BE2C (cell line): ENCODE measurements around the gene PRKAR1B. TPM values are rescaled to one million over a fixed set of nuclear protein-coding genes. Genes with fewer than 3 reads are reported as not detected.

Experiments used
- DNase-seq: peaks from one replicate; pipeline ENCODE4 v3.0.0-alpha.2; 2020
- H3K27me3 ChIP-seq: fragments of 250-450 bp; sonication (Bioruptor Pico); 2 replicates; pipeline ENCODE4 v1.5.1; 2020; ENCODE audit warnings: mild to moderate bottlenecking
- H3K36me3 ChIP-seq: fragments of 250-450 bp; sonication (Bioruptor Pico); 2 replicates; pipeline ENCODE4 v1.5.1; 2020; ENCODE audit warnings: mild to moderate bottlenecking
- H3K4me1 ChIP-seq: fragments of 250-450 bp; sonication (Bioruptor Pico); 2 replicates; pipeline ENCODE4 v1.5.1; 2020
- H3K4me3 ChIP-seq: 2 replicates; pipeline ENCODE4 v1.5.1; 2011; ENCODE audit warnings: low read depth, low read length
- H3K9me3 ChIP-seq: fragments of 250-450 bp; sonication (Bioruptor Pico); 2 replicates; pipeline ENCODE4 v1.5.1; 2020
- CTCF ChIP-seq: IDR thresholded peaks from 2 replicates; pipeline ENCODE4 v1.5.1; 2012; ENCODE audit warnings: mild to moderate bottlenecking, low read depth, low read length
- polyA plus RNA-seq: library from polyadenylated mRNA; unstranded; fragments of >200 nt; gene quantifications from one replicate; pipeline ENCODE4 v1.2.1, GENCODE V29; 2012; ENCODE audit warnings: low read depth, missing spikeins; ENCODE audit not compliant: insufficient read length, insufficient read depth

The PRKAR1B gene
- 31.7 TPM for polyA plus RNA-seq

- H3K4me3 ChIP-seq: peak within 1 kb of the TSS; percentile 73
- H3K4me1 ChIP-seq: no peaks in the 10 kb centered on the region
- no peaks in the 10 kb centered on the region for H3K27me3 ChIP-seq
- H3K36me3 ChIP-seq: peaks cover 31% of the 10 kb centered on the region
- no peak for DNase-seq
- peaks cover 8% of the 10 kb centered on the region for H3K9me3 ChIP-seq
- TF ChIP-seq CTCF: no peak
Observed at GRCh38 chr7:727104-727805, at the start of gene PRKAR1B. Gene PRKAR1B (minus strand): TSS chr7:727281. CDS start chr7:711505, 15,776 bp downstream.

GRCh38 chr7:776381-776780 lies 49.3 kb upstream of the PRKAR1B start:
- TF ChIP-seq CTCF: no peak
- H3K36me3 ChIP-seq: peaks cover 82% of the 10 kb centered on the region
- H3K4me3 ChIP-seq: no peak overlapping the region
- no peaks in the 10 kb centered on the region for H3K27me3 ChIP-seq
- H3K9me3 ChIP-seq: no peaks in the 10 kb centered on the region
- H3K4me1 ChIP-seq: peaks cover 8% of the 10 kb centered on the region
- DNase-seq: no peak

- TF ChIP-seq CTCF: peak; percentile 79
- H3K36me3 ChIP-seq: peaks cover 76% of the 10 kb centered on the region
- peak; percentile 81 for DNase-seq
- H3K4me1 ChIP-seq: peaks cover 12% of the 10 kb centered on the region
- no peak overlapping the region for H3K4me3 ChIP-seq
- H3K9me3 ChIP-seq: no peaks in the 10 kb centered on the region
- no peaks in the 10 kb centered on the region for H3K27me3 ChIP-seq
Observed at GRCh38 chr7:774161-775109, 47.4 kb upstream of the PRKAR1B start.

GRCh38 chr7:773622-773915 lies 46.5 kb upstream of the PRKAR1B start:
- Histone ChIP-seq H3K27me3 (no peaks in the 10 kb centered on the region), H3K9me3 (peaks cover 3% of the 10 kb centered on the region; the same call in 1 of the 2 replicates), H3K4me3 (no peak overlapping the region), H3K4me1 (peaks cover 15% of the 10 kb centered on the region), H3K36me3 (peaks cover 77% of the 10 kb centered on the region)
- no peak for DNase-seq
- no peak for TF ChIP-seq CTCF

- no peak overlapping the region for H3K4me3 ChIP-seq
- peaks cover 14% of the 10 kb centered on the region; the same call in 1 of the 2 replicates for H3K4me1 ChIP-seq
- H3K36me3 ChIP-seq: peaks cover 73% of the 10 kb centered on the region
- no peak for DNase-seq
- no peak for TF ChIP-seq CTCF
- H3K27me3 ChIP-seq: no peaks in the 10 kb centered on the region
- peaks cover 3% of the 10 kb centered on the region; the same call in 1 of the 2 replicates for H3K9me3 ChIP-seq
Observed at GRCh38 chr7:772861-773621, 46.0 kb upstream of the PRKAR1B start.
